NCI-H128 (cell line): ENCODE measurements around the gene OS9.

ENCODE experiments used
- DNase-seq: peaks from one replicate; lab custom pipeline; 2025; ENCODE audit not compliant: unreplicated experiment; lab: John Stamatoyannopoulos, UW

The OS9 gene

GRCh38 chr12:57722716-57723629 is 29.0 kb downstream of the OS9 start:
- DNase-seq: no peak

GRCh38 chr12:57723630-57723962 is 29.7 kb downstream of the OS9 start:
- no peak for DNase-seq

- DNase-seq: no peak
These were observed 30.3 kb downstream of the OS9 start for GRCh38 chr12:57724003-57724935.

- no peak for DNase-seq
These were observed 31.2 kb downstream of the OS9 start for GRCh38 chr12:57724936-57725740.

GRCh38 chr12:57725851-57726150 is 31.9 kb downstream of the OS9 start:
- no peak for DNase-seq

GRCh38 chr12:57726151-57726883 is 32.4 kb downstream of the OS9 start:
- peak; percentile 79 for DNase-seq

GRCh38 chr12:57726884-57727757 is 33.2 kb downstream of the OS9 start:
- DNase-seq: no peak

- DNase-seq: no peak
These were observed 33.9 kb downstream of the OS9 start for GRCh38 chr12:57727758-57728395.

GRCh38 chr12:57729321-57729844 is 35.5 kb downstream of the OS9 start:
- no peak for DNase-seq

GRCh38 chr12:57730336-57731067 is 36.6 kb downstream of the OS9 start:
- DNase-seq: no peak

- DNase-seq: no peak
These were observed 37.6 kb downstream of the OS9 start for GRCh38 chr12:57731411-57732080.

GRCh38 chr12:57732270-57732669 is 38.3 kb downstream of the OS9 start:
- DNase-seq: no peak

GRCh38 chr12:57732726-57733593 is 39.0 kb downstream of the OS9 start:
- DNase-seq: no peak

GRCh38 chr12:57733928-57734327 is 40.0 kb downstream of the OS9 start:
- no peak for DNase-seq

- DNase-seq: no peak
These were observed 40.7 kb downstream of the OS9 start for GRCh38 chr12:57734591-57734990.

GRCh38 chr12:57735198-57735855 is 41.4 kb downstream of the OS9 start:
- no peak for DNase-seq
